ENCODE measurements around the gene SLC22A24.
"Not testable (repeated sequence)": the region's sequence is repeated elsewhere in the genome, so short reads cannot be mapped to it uniquely, and the experiment has no call there.

Gene SLC22A24

GRCh38 chr11:63046203-63046602, 97.8 kb downstream of the SLC22A24 start:
- not testable (repeated sequence) for H3K4me1 ChIP-seq (ENCODE audit: insufficient read depth, low read length); H3K4me3 ChIP-seq (ENCODE audit: low read length); H3K27ac ChIP-seq (ENCODE audit: low read length); H3K27me3 ChIP-seq (ENCODE audit: insufficient read depth, low read length); H3K9ac ChIP-seq (ENCODE audit: low read depth, low read length); H3K36me3 ChIP-seq (ENCODE audit: insufficient read depth, low read depth, low read length)
- H3K9me3 ChIP-seq (ENCODE audit: insufficient read depth, low read depth, low read length): peaks cover 13% of the 10 kb centered on the region

GRCh38 chr11:63042596-63042995, 101.4 kb downstream of the SLC22A24 start:
- Histone ChIP-seq H3K4me3 (ENCODE audit: low read length) (no peak overlapping the region), H3K27me3 (ENCODE audit: insufficient read depth, low read length) (no peaks in the 10 kb centered on the region), H3K9ac (ENCODE audit: low read depth, low read length) (no peak overlapping the region), H3K36me3 (ENCODE audit: insufficient read depth, low read depth, low read length) (no peaks in the 10 kb centered on the region), H3K9me3 (ENCODE audit: insufficient read depth, low read depth, low read length) (peaks cover 9% of the 10 kb centered on the region), H3K4me1 (ENCODE audit: insufficient read depth, low read length) (no peaks in the 10 kb centered on the region), H3K27ac (ENCODE audit: low read length) (no peak overlapping the region)

- no peaks in the 10 kb centered on the region for H3K27me3 ChIP-seq (ENCODE audit: insufficient read depth, low read length)
- H3K27ac ChIP-seq (ENCODE audit: low read length): no peak overlapping the region
- H3K9ac ChIP-seq (ENCODE audit: low read depth, low read length): no peak overlapping the region
- H3K4me1 ChIP-seq (ENCODE audit: insufficient read depth, low read length): no peaks in the 10 kb centered on the region
- H3K4me3 ChIP-seq (ENCODE audit: low read length): no peak overlapping the region
- no peaks in the 10 kb centered on the region for H3K36me3 ChIP-seq (ENCODE audit: insufficient read depth, low read depth, low read length)
- no peaks in the 10 kb centered on the region for H3K9me3 ChIP-seq (ENCODE audit: insufficient read depth, low read depth, low read length)
Measured at GRCh38 chr11:63032457-63032856, 111.6 kb downstream of the SLC22A24 start.

All from iPS-20b (cell line).